GM12878 (cell line): ENCODE data around the gene IDS. TPM values are rescaled to one million over a fixed set of nuclear protein-coding genes. Genes with fewer than 3 reads are reported as not detected.

Experiments used
- ATAC-seq: fragments of 200-7000 bp; cut with Tn5 transposase; 3 replicates; pipeline ENCODE4 v1.9.1; 2020; ENCODE audit warnings: mild to moderate bottlenecking, moderate library complexity
- BruUV-seq: library from RNA; stranded (reverse); fragments of 400-500 nt; replicated peaks from 2 replicates; lab custom pipeline; 2021; lab: Mats Ljungman, UMichigan
- CTCF ChIA-PET: fragments of 300-600 bp; sonication (Branson Sonifier 250); formaldehyde crosslinking; extraction: SDS; loops from one replicate; lab custom pipeline; 2021; ENCODE audit warnings: inconsistent platforms; lab: Yijun Ruan, JAX
- POLR2A ChIA-PET: fragments of 350-600 bp; formaldehyde crosslinking; extraction: SDS; loops from one replicate; lab custom pipeline; 2021; ENCODE audit warnings: inconsistent platforms; lab: Charles Lee
- RAD21 ChIA-PET: fragments of 300-600 bp; sonication (Branson Sonifier 250); formaldehyde crosslinking; loops from one replicate; lab custom pipeline; 2023; ENCODE audit warnings: antibody characterized with exemption; ENCODE audit not compliant: unreplicated experiment; lab: Charles Lee
- SMC1A ChIA-PET: fragments of 300-600 bp; sonication (Branson Sonifier 250); formaldehyde crosslinking; loops from one replicate; lab custom pipeline; 2023; ENCODE audit not compliant: unreplicated experiment, uncharacterized antibody; lab: Charles Lee
- DNase-seq: peaks from one replicate; pipeline ENCODE4 v3.0.0-alpha.2; 2011; ENCODE audit warnings: low read depth, low spot score
- FAIRE-seq: peaks from 3 replicates; lab custom pipeline; 2011; peaks lifted over from hg19 to GRCh38; lab: Jason Lieb, UNC
- H2AFZ ChIP-seq: 2 replicates; pipeline ENCODE4 v1.6.0; 2011; ENCODE audit warnings: low read depth, low read length, control low read depth; ENCODE audit not compliant: control insufficient read depth
- H3K27ac ChIP-seq: 2 replicates; pipeline ENCODE4 v1.5.1; 2011; ENCODE audit warnings: control low read depth; ENCODE audit not compliant: control insufficient read depth, insufficient read depth
- H3K27me3 ChIP-seq, 2 experiments: replicated peaks in 1 of 2; 2 replicates each; pipeline versions ENCODE4 v1.6.0 to v1.6.1; 2011; ENCODE audit warnings: low read length in 1 of 2; ENCODE audit not compliant: control insufficient read depth in 2 of 2, insufficient read depth in 2 of 2
- H3K36me3 ChIP-seq, 2 experiments: 2 replicates each; pipeline ENCODE4 v1.5.1; 2011; ENCODE audit warnings: low read length in 1 of 2; ENCODE audit not compliant: control insufficient read depth in 2 of 2, insufficient read depth in 2 of 2
- H3K4me1 ChIP-seq: 2 replicates; pipeline ENCODE4 v1.6.1; 2011; ENCODE audit warnings: mild to moderate bottlenecking, low read length, moderate library complexity, mixed read lengths; ENCODE audit not compliant: control insufficient read depth, insufficient read depth
- H3K4me2 ChIP-seq: 2 replicates; pipeline ENCODE4 v1.6.0; 2011; ENCODE audit warnings: control low read depth; ENCODE audit not compliant: control insufficient read depth, insufficient read depth
- H3K4me3 ChIP-seq: fragments of 200-600 bp; sonication (generic); 2 replicates; pipeline ENCODE4 v1.5.1; 2016
- H3K79me2 ChIP-seq: 2 replicates; pipeline ENCODE4 v1.6.0; 2011; ENCODE audit warnings: low read length; ENCODE audit not compliant: control insufficient read depth, insufficient read depth
- H3K9ac ChIP-seq: 2 replicates; pipeline ENCODE4 v1.8.0; 2011; ENCODE audit warnings: low read length, control low read depth, mixed read lengths; ENCODE audit not compliant: control insufficient read depth, insufficient read depth
- H3K9me3 ChIP-seq: replicated peaks from 3 replicates; pipeline ENCODE4 v1.5.1; 2011; ENCODE audit warnings: mild to moderate bottlenecking, low read length; ENCODE audit not compliant: control insufficient read depth, insufficient read depth
- H4K20me1 ChIP-seq: 2 replicates; pipeline ENCODE4 v1.6.0; 2011; ENCODE audit not compliant: control insufficient read depth, insufficient read depth
- CBX5 ChIP-seq: sonication (generic); IDR thresholded peaks from 2 replicates; pipeline ENCODE4 v1.6.1; 2016; ENCODE audit warnings: low read depth, moderate library complexity, mild to moderate bottlenecking, inconsistent platforms
- HDAC2 ChIP-seq: fragments of 200-600 bp; sonication (generic); IDR thresholded peaks from 2 replicates; pipeline ENCODE4 v1.6.1; 2017
- MLLT1 ChIP-seq: fragments of 450-650 bp; IDR thresholded peaks from 2 replicates; pipeline ENCODE4 v1.6.1; 2016; ENCODE audit warnings: mild to moderate bottlenecking
- POLR2AphosphoS2 ChIP-seq: IDR thresholded peaks from 2 replicates; pipeline ENCODE4 v1.6.1; 2011; ENCODE audit warnings: low read depth, mild to moderate bottlenecking, low read length, improper control_type of control experiment, moderate library complexity
- SIX5 ChIP-seq: IDR thresholded peaks from 2 replicates; pipeline ENCODE4 v1.6.1; 2011; ENCODE audit warnings: mild to moderate bottlenecking, low read depth, low read length, moderate library complexity; ENCODE audit not compliant: severe bottlenecking
- SMAD5 ChIP-seq: IDR thresholded peaks from 2 replicates; pipeline ENCODE4 v1.6.1; 2016; ENCODE audit warnings: antibody characterized with exemption, low read depth
- WGBS: methylation state at CpG from one replicate; pipeline ENCODE4 v1.1.6; 2016; ENCODE audit warnings: low lambda C conversion rate; ENCODE audit not compliant: insufficient replicate concordance, insufficient coverage; ENCODE audit errors: missing lambda C conversion rate; 5-methylcytosine and 5-hydroxymethylcytosine counted together
- in situ Hi-C: fragments of 300-500 bp; cut with MboI; formaldehyde crosslinking; loops from 9 replicates; pipeline ENCODE4 v1.14.3; 2018; ENCODE audit warnings: mixed read lengths
- intact Hi-C: fragments of 100-400 bp; cut with micrococcal nuclease; formaldehyde crosslinking; loops from one replicate; pipeline ENCODE4 v1.14.2; 2022; ENCODE audit not compliant: unreplicated experiment
- polyA plus RNA-seq, 11 experiments: library from polyadenylated mRNA; depleted of rRNA in 4 of 11; unstranded in 6 of 11; stranded (reverse) in 5 of 11; fragments of >200 nt; fragmentation: Nextera tagmentation in 4 of 11; fragmentation: Illumina TruSeq in 1 of 11; extraction: Ambion mirVana in 4 of 11; extraction: Trizol in 1 of 11; gene quantifications; 1 replicate in 1 of 11; 2 replicates in 10 of 11; pipeline versions ENCODE4 v1.2.1 to v1.2.3, GENCODE V29; 2011 to 2016; ENCODE audit warnings: inconsistent platforms in 2 of 11, missing spikeins in 2 of 11, low read depth in 1 of 11
- total RNA-seq, 4 experiments: library from RNA; depleted of rRNA in 3 of 4; stranded (reverse); fragments of >200 nt in 3 of 4; fragmentation: Illumina TruSeq in 1 of 4; extraction: Trizol in 1 of 4; gene quantifications; 2 replicates each; pipeline versions ENCODE4 v1.2.1 to v1.2.3, GENCODE V29; 2013 to 2021
- TF ChIP-seq, protein P1 (sequence below), 3 experiments: IDR thresholded peaks in 2 of 3; conservative IDR thresholded peaks in 1 of 3; 2 replicates each; pipeline ENCODE4 v1.5.1; 2011; ENCODE audit warnings: low read depth in 3 of 3, low read length in 3 of 3, mild to moderate bottlenecking in 3 of 3, control low read depth in 2 of 3, moderate library complexity in 2 of 3, inconsistent platforms in 1 of 3, mixed read lengths in 1 of 3; ENCODE audit not compliant: control insufficient read depth in 2 of 3, insufficient read depth in 1 of 3; ENCODE audit errors: extremely low read depth in 1 of 3
- TF ChIP-seq, protein P2 (sequence below): IDR thresholded peaks from 2 replicates; pipeline ENCODE4 v1.6.1; 2012; ENCODE audit warnings: low read depth, low read length, improper control_type of control experiment
- TF ChIP-seq, protein P3 (sequence below): fragments of 450-650 bp; IDR thresholded peaks from 2 replicates; pipeline ENCODE4 v1.6.1; 2017; ENCODE audit warnings: mild to moderate bottlenecking, low read depth, inconsistent platforms; ENCODE audit not compliant: poor library complexity, severe bottlenecking
- TF ChIP-seq, protein P4 (sequence below): IDR thresholded peaks from 2 replicates; pipeline ENCODE4 v1.6.1; 2011; ENCODE audit warnings: low read depth, mild to moderate bottlenecking, low read length, moderate library complexity, borderline replicate concordance; ENCODE audit errors: extremely low read depth

Gene IDS
- total and polyA plus RNA-seq, 10 of the 15 experiments (the other 5 are each of a cell fraction or from before 2014, with no cell fraction given): 6.1 to 79.1 (median 51.7) TPM

DNA sequence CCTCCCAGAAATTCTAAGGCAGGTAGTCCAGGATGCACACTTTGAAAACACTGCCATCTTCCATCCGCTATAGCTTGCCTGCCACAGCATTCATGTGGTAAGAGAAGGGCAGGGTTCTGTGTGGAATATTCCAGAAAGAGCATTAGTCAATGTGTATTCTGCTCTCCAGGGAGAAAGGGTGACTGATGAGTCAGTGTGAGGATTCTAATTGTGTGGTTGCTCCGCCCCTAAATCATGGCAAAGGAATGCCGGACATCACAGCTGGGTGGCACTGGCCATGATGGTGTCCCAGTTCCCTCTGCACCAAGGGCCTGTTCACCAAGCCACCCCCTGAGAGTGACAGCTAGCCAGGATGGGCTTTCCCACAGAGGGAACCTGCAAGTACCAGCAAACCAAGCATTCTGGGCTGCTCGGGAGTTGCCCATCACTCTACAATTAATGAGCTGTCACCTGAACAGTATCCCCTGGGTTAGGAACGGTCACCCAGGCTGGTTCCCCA is 9.5 kb downstream of the IDS start:
- H3K4me1 ChIP-seq: peaks cover 6% of the 10 kb centered on the region
- CTCF ChIA-PET: interaction anchor here (1.6 kb wide), 1 partner anchor 9 kb away, joined by 4 read pairs; the partner anchor contains the start of gene IDS
- in situ Hi-C loops: no loop called here

More for the DNA sequence above, 9.5 kb downstream of the IDS start:
- no TSS peak for BruUV-seq
- intact Hi-C loops: no loop called here
- Histone ChIP-seq H3K27me3 (no peaks in the 10 kb centered on the region), H3K27ac (no peak overlapping the region), H2AFZ (no peak overlapping the region)
- SMC1A ChIA-PET: no interaction called here
- TF ChIP-seq POLR2AphosphoS2 (no peak), SIX5 (no peak), CBX5 (no peak), HDAC2 (no peak), SMAD5 (no peak), MLLT1 (no peak)
- TF ChIP-seq, protein P1, sequence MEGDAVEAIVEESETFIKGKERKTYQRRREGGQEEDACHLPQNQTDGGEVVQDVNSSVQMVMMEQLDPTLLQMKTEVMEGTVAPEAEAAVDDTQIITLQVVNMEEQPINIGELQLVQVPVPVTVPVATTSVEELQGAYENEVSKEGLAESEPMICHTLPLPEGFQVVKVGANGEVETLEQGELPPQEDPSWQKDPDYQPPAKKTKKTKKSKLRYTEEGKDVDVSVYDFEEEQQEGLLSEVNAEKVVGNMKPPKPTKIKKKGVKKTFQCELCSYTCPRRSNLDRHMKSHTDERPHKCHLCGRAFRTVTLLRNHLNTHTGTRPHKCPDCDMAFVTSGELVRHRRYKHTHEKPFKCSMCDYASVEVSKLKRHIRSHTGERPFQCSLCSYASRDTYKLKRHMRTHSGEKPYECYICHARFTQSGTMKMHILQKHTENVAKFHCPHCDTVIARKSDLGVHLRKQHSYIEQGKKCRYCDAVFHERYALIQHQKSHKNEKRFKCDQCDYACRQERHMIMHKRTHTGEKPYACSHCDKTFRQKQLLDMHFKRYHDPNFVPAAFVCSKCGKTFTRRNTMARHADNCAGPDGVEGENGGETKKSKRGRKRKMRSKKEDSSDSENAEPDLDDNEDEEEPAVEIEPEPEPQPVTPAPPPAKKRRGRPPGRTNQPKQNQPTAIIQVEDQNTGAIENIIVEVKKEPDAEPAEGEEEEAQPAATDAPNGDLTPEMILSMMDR (IDR thresholded peaks at IDR 0.05 in 2 of 3, conservative IDR thresholded peaks at IDR 0.05 in 1 of 3; ENCODE audit: control insufficient read depth in 2 of 3, extremely low read depth in 1 of 3, insufficient read depth in 1 of 3, low read depth in 3 of 3, low read length in 3 of 3): no peak
- TF ChIP-seq, protein P2, sequence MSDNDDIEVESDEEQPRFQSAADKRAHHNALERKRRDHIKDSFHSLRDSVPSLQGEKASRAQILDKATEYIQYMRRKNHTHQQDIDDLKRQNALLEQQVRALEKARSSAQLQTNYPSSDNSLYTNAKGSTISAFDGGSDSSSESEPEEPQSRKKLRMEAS: no peak
- TF ChIP-seq, protein P3, sequence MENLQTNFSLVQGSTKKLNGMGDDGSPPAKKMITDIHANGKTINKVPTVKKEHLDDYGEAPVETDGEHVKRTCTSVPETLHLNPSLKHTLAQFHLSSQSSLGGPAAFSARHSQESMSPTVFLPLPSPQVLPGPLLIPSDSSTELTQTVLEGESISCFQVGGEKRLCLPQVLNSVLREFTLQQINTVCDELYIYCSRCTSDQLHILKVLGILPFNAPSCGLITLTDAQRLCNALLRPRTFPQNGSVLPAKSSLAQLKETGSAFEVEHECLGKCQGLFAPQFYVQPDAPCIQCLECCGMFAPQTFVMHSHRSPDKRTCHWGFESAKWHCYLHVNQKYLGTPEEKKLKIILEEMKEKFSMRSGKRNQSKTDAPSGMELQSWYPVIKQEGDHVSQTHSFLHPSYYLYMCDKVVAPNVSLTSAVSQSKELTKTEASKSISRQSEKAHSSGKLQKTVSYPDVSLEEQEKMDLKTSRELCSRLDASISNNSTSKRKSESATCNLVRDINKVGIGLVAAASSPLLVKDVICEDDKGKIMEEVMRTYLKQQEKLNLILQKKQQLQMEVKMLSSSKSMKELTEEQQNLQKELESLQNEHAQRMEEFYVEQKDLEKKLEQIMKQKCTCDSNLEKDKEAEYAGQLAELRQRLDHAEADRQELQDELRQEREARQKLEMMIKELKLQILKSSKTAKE: no peak
- TF ChIP-seq, protein P4, sequence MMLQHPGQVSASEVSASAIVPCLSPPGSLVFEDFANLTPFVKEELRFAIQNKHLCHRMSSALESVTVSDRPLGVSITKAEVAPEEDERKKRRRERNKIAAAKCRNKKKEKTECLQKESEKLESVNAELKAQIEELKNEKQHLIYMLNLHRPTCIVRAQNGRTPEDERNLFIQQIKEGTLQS: no peak
- TF ChIP-seq, all 136 proteins: peak for 0
- ATAC-seq (no peak), FAIRE-seq (no peak), DNase-seq (no peak)
- Histone ChIP-seq H3K36me3 (peaks cover 5 to 10% of the 10 kb centered on the region in 2 experiments; a peak in 3 of 4 replicates), H4K20me1 (no peaks in the 10 kb centered on the region; the same call in 1 of the 2 replicates), H3K79me2 (no peaks in the 10 kb centered on the region), H3K4me3 (no peak overlapping the region), H3K9me3 (no peaks in the 10 kb centered on the region), H3K4me2 (no peak overlapping the region), H3K9ac (no peak overlapping the region)
- POLR2A ChIA-PET: interaction anchor here (0.7 kb wide), 1 partner anchor 288 kb away, joined by 3 read pairs; no protein-coding TSS in a partner anchor
- WGBS: 71% methylated on average over 5 of the region's 5 CpGs
- RAD21 ChIA-PET: no interaction called here
